ENCODE data around the gene FHOD1. TPM values are rescaled to one million over a fixed set of nuclear protein-coding genes. Genes with fewer than 3 reads are reported as not detected.

FHOD1 gene
- polyA plus RNA-seq, 1 of the 3 experiments (the other 2 are of a cell fraction): 70.9 TPM

GRCh38 chr16:67280090-67281015 is 33.1 kb upstream of the FHOD1 start:
- Histone ChIP-seq H3F3A (replicated peaks; ENCODE audit: insufficient read depth) (peaks cover 25% of the 10 kb centered on the region), H4K20me1 (ENCODE audit: insufficient read depth) (no peaks in the 10 kb centered on the region), H2AFZ (ENCODE audit: low read depth) (no peak overlapping the region), H3K36me3 (replicated peaks in 1 of 2; ENCODE audit: control insufficient read depth in 1 of 2, insufficient read depth in 2 of 2, low read length in 1 of 2) (peaks cover 27 to 31% of the 10 kb centered on the region in 2 experiments), H3K9me3 (no peaks in the 10 kb centered on the region), H3K27me3 (ENCODE audit: insufficient read depth) (no peaks in the 10 kb centered on the region), H3K4me1 (ENCODE audit: control insufficient read depth in 1 of 2, insufficient read depth in 2 of 2, low read depth in 1 of 2, low read length in 1 of 2) (peaks cover 25 to 50% of the 10 kb centered on the region in 2 experiments; a peak in 3 of 4 replicates), H3K79me2 (ENCODE audit: insufficient read depth) (peaks cover 31% of the 10 kb centered on the region), H3K9ac (peak overlapping the region; percentile 82), H3K27ac (ENCODE audit: low read depth in 2 of 2, low read length in 1 of 2) (peak overlapping the region in 1 of 2 experiments; percentile 100; a peak in 2 of 4 replicates), H3K4me2 (peak overlapping the region; percentile 87), H3K4me3 (ENCODE audit: low read depth in 2 of 2, low read length in 1 of 2) (peak overlapping the region; percentile 64), H3K9me2 (no peaks in the 10 kb centered on the region)
- POLR2A ChIA-PET: interaction anchor here (1.7 kb wide), 1 partner anchor 47 kb away, joined by 4 read pairs; no protein-coding TSS in a partner anchor
- TF ChIP-seq RFX5 (IDR thresholded peaks at IDR 0.05; ENCODE audit: low read length): no peak
- no peak for TF ChIP-seq TEAD4 (IDR thresholded peaks at IDR 0.05; ENCODE audit: borderline replicate concordance, insufficient read depth)
- TF ChIP-seq SIN3A (IDR thresholded peaks at IDR 0.05; ENCODE audit: borderline replicate concordance, low read depth, low read length): no peak
- CTCF ChIA-PET: interaction anchor here (0.7 to 4.4 kb wide), 9 partner anchors 9 to 185 kb away, joined by 3 to 24 read pairs (median 3); partner anchors contain the start of gene ZDHHC1
- no peak for DNase-seq
- WGBS (ENCODE audit: low lambda C conversion rate): 89% methylated on average over 11 of the region's 15 CpGs

- Histone ChIP-seq H3F3A (replicated peaks; ENCODE audit: insufficient read depth) (peaks cover 28% of the 10 kb centered on the region), H3K4me2 (peak within 1 kb of the TSS; percentile 96), H3K27me3 (ENCODE audit: insufficient read depth) (no peaks in the 10 kb centered on the region), H3K9me2 (no peaks in the 10 kb centered on the region), H3K4me1 (ENCODE audit: control insufficient read depth in 1 of 2, insufficient read depth in 2 of 2, low read depth in 1 of 2, low read length in 1 of 2) (peaks cover 25 to 41% of the 10 kb centered on the region in 2 experiments; a peak in 3 of 4 replicates), H3K9me3 (no peaks in the 10 kb centered on the region), H3K27ac (ENCODE audit: low read depth in 2 of 2, low read length in 1 of 2) (peak within 1 kb of the TSS; percentile 59 to 100), H3K79me2 (ENCODE audit: insufficient read depth) (peaks cover 34% of the 10 kb centered on the region), H3K4me3 (ENCODE audit: low read depth in 2 of 2, low read length in 1 of 2) (peak within 1 kb of the TSS; percentile 64), H2AFZ (ENCODE audit: low read depth) (peak within 1 kb of the TSS; percentile 66; the same call in 1 of the 2 replicates), H3K9ac (peak within 1 kb of the TSS; percentile 82), H3K36me3 (replicated peaks in 1 of 2; ENCODE audit: control insufficient read depth in 1 of 2, insufficient read depth in 2 of 2, low read length in 1 of 2) (peaks cover 24 to 32% of the 10 kb centered on the region in 2 experiments), H4K20me1 (ENCODE audit: insufficient read depth) (no peaks in the 10 kb centered on the region)
- peak; percentile 99 for DNase-seq
- CTCF ChIA-PET: interaction anchor here (0.7 to 4.4 kb wide), 27 partner anchors 9 to 242 kb away, joined by 3 to 24 read pairs (median 3); partner anchors contain the start of genes ATP6V0D1 and ZDHHC1
- 58% methylated on average over 12 of the region's 83 CpGs for WGBS (ENCODE audit: low lambda C conversion rate)
- POLR2A ChIA-PET: interaction anchor here (0.9 to 1.7 kb wide), 2 partner anchors 26 to 46 kb away, joined by 4 read pairs; no protein-coding TSS in a partner anchor
- TF ChIP-seq RAD21 (IDR thresholded peaks at IDR 0.05; ENCODE audit: low read length): peak; percentile 54
- TF ChIP-seq, protein P1, sequence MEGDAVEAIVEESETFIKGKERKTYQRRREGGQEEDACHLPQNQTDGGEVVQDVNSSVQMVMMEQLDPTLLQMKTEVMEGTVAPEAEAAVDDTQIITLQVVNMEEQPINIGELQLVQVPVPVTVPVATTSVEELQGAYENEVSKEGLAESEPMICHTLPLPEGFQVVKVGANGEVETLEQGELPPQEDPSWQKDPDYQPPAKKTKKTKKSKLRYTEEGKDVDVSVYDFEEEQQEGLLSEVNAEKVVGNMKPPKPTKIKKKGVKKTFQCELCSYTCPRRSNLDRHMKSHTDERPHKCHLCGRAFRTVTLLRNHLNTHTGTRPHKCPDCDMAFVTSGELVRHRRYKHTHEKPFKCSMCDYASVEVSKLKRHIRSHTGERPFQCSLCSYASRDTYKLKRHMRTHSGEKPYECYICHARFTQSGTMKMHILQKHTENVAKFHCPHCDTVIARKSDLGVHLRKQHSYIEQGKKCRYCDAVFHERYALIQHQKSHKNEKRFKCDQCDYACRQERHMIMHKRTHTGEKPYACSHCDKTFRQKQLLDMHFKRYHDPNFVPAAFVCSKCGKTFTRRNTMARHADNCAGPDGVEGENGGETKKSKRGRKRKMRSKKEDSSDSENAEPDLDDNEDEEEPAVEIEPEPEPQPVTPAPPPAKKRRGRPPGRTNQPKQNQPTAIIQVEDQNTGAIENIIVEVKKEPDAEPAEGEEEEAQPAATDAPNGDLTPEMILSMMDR (IDR thresholded peaks at IDR 0.05): peak; percentile 62
- no peak; the same call in none of the 2 replicates for TF ChIP-seq MXI1 (IDR thresholded peaks at IDR 0.05; ENCODE audit: low read depth, low read length)
- peak; percentile 43 for TF ChIP-seq CHD2 (IDR thresholded peaks at IDR 0.05; ENCODE audit: low read length, partially characterized antibody)
- TF ChIP-seq USF1 (IDR thresholded peaks at IDR 0.05; ENCODE audit: borderline replicate concordance, low read depth): peak; percentile 42; the same call in 1 of the 2 replicates
- no peak for TF ChIP-seq RFX5 (IDR thresholded peaks at IDR 0.05; ENCODE audit: low read length)
- TF ChIP-seq TCF12 (IDR thresholded peaks at IDR 0.05): no peak
- TF ChIP-seq, protein P2, sequence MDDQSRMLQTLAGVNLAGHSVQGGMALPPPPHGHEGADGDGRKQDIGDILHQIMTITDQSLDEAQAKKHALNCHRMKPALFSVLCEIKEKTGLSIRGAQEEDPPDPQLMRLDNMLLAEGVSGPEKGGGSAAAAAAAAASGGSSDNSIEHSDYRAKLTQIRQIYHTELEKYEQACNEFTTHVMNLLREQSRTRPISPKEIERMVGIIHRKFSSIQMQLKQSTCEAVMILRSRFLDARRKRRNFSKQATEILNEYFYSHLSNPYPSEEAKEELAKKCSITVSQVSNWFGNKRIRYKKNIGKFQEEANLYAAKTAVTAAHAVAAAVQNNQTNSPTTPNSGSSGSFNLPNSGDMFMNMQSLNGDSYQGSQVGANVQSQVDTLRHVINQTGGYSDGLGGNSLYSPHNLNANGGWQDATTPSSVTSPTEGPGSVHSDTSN (IDR thresholded peaks at IDR 0.05): no peak
- no peak for TF ChIP-seq MEF2A (IDR thresholded peaks at IDR 0.05; ENCODE audit: borderline replicate concordance, low read depth)
- TF ChIP-seq NRF1 (IDR thresholded peaks at IDR 0.05; ENCODE audit: low read depth, low read length): peak; percentile 22; the same call in 1 of the 2 replicates
- no peak for TF ChIP-seq EZH2phosphoT487 (IDR thresholded peaks at IDR 0.05; ENCODE audit: borderline replicate concordance, low read depth)
- TF ChIP-seq SIN3A (IDR thresholded peaks at IDR 0.05; ENCODE audit: borderline replicate concordance, low read depth, low read length): peak; percentile 33; the same call in 1 of the 2 replicates
- TF ChIP-seq MAX (IDR thresholded peaks at IDR 0.05; ENCODE audit: low read depth): peak; percentile 90; the same call in 1 of the 2 replicates
- no peak for TF ChIP-seq USF2 (IDR thresholded peaks at IDR 0.05; ENCODE audit: borderline replicate concordance, low read depth, low read length)
- no peak for TF ChIP-seq ELF1 (IDR thresholded peaks at IDR 0.05)
- TF ChIP-seq GABPA (IDR thresholded peaks at IDR 0.05; ENCODE audit: low read depth): no peak
Measured at GRCh38 chr16:67279296-67280089, 32.2 kb upstream of the FHOD1 start, which contains the start of gene PLEKHG4. Gene PLEKHG4 (plus strand): TSS chr16:67279532. CDS start chr16:67280045, 513 bp downstream.
